HG02870 (cell line): ENCODE data around the gene RBMS3.
"Not testable (repeated sequence)": the region's sequence is repeated elsewhere in the genome, so short reads cannot be mapped to it uniquely, and the experiment has no call there.

Experiments
- ATAC-seq: cut with Tn5 transposase; IDR thresholded peaks from one replicate; pipeline ENCODE4 v1.9.1; 2021; ENCODE audit warnings: mild to moderate bottlenecking, moderate library complexity; ENCODE audit not compliant: unreplicated experiment

RBMS3 gene

GRCh38 chr3:29759411-29760225 lies 478.7 kb downstream of the RBMS3 start:
- ATAC-seq, result no peak

GRCh38 chr3:29760226-29760685 lies 479.4 kb downstream of the RBMS3 start:
- ATAC-seq, result no peak

DNA sequence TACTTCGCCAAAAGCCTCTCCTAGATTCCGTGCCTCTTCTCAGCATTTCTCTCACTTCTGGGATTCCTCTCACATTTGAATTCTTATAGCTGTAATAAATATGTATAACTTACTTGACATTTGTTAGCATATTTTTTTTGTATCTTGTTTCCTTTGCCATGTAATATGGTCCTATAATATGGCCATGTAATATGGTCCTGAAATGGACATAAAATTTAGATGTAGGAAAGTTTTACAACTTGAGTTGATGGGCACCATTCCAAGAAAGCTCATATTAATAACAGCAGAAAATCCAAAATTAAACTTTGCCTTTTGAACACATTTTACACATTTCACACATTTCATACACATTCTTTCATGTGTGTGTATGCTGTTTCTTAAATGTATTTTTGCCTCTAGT lies 480.6 kb downstream of the RBMS3 start:
- ATAC-seq, result no peak

DNA sequence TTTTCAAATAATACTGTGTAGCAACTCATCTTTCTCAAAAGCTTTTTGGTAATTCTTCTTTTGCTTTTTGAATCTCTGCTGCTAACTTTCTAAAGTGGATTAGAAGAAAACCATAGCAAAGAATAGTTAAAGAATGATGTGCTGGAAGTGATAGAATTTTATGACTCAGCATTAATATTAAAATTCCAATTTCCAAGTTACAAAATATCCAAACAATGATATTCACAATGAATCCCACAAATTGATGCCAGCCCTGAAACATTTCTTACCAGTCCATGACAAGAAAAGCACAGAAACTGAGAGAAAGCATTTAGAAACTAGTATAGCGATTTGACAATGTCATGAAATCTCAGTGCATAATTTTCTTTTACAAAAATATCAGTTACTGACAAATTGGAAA lies 482.2 kb downstream of the RBMS3 start:
- no peak for ATAC-seq

DNA sequence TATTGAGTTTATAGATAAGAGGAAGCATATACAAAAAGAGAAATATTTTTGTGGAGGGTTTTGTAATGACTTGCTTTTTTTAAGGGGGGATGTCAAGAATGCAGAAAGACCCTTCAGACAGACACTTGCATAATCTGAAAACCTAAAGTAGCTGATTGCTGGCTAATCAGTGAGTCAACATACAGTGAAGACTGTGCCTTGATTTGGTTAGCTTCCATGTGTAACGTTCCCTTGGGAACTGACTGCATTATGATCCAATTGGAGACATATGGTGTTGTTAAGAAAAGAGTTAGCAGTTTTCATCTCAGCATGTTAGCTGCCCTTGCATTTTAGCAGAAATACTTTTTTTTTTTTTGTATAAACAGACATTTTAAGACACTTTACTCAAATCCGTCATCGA lies 483.2 kb downstream of the RBMS3 start:
- no peak for ATAC-seq

- ATAC-seq, result no peak
These were observed 483.9 kb downstream of the RBMS3 start for GRCh38 chr3:29764603-29765254.

GRCh38 chr3:29771602-29772001 lies 490.7 kb downstream of the RBMS3 start:
- no peak for ATAC-seq

DNA sequence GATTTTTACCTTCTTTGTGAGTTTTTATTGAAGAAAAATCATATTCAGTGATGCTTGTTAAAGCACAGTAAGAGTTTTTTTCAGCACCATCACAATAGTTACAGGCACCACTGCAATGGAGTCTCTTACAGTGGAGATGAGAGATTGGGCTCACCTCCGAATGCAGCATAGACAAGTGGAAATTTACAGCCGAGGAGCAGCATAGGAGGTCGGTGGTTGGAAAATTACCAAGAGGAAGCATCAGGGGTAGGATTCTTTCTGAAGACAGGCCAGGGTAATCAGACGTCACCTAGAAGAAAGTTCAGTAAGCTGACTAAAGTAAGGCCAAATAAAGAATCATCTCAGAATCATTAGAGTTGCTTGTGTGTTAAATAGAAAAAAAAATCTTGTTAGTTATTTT lies 491.6 kb downstream of the RBMS3 start:
- no peak for ATAC-seq

DNA sequence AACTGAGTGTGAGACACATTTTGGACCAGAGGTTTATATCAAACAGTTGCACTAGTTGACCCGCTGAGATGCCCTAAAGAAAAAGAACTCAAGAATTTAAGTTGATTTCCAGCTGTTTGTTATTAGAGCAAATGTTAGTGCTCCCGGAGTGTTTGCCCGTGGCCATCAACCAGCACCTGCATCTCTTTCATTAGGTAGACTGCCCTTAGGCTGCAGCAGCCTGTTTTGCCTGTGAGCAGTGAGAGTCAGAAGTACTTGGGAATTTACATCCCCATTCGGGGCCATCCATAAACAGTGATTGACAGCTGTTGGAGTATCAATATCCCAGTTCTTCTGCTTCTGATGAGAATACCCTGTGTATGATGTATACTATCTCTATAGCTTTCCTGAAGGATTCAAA lies 492.6 kb downstream of the RBMS3 start:
- ATAC-seq, result no peak

DNA sequence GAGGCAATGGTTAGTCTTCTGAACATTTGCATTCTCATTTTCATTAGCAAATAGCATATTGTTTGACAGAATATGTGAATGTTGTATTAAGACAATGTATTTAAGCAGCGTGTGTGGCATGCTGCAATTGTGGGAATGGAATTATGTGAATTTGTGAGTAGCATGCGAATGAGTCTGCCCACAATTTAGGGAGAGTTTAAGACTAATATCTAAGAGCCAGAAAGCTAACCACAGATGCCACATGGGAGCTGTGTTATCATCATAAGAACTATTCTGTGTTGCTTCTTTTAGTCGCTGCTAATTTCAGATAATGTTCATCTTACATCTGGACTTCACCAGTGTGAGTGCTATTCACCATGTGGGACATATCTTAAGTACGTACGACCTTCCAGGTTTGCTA lies 494.5 kb downstream of the RBMS3 start:
- no peak for ATAC-seq

- ATAC-seq, result no peak
These were observed 497.0 kb downstream of the RBMS3 start for GRCh38 chr3:29777869-29778268.

GRCh38 chr3:29789686-29790085 lies 508.8 kb downstream of the RBMS3 start:
- ATAC-seq, result no peak

DNA sequence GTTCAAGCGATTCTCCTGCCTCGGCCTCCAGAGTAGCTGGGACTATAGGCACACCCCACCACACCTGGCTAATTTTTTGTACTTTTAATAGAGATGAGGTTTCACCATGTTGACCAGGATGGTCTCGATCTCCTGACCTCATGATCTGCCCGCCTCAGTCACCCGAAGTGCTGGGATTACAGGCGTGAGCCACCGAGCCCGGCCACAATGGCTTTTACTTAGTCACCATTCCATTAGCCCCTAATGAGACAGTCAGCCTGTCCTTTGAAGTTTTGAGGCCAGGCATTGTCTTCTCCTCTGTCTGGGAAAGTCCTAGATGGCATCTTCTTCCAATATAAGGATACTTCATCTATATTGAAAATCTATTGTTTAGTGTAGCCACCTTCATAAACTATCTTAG lies 515.9 kb downstream of the RBMS3 start:
- ATAC-seq, result no peak

GRCh38 chr3:29802057-29802456 lies 521.2 kb downstream of the RBMS3 start:
- no peak for ATAC-seq

DNA sequence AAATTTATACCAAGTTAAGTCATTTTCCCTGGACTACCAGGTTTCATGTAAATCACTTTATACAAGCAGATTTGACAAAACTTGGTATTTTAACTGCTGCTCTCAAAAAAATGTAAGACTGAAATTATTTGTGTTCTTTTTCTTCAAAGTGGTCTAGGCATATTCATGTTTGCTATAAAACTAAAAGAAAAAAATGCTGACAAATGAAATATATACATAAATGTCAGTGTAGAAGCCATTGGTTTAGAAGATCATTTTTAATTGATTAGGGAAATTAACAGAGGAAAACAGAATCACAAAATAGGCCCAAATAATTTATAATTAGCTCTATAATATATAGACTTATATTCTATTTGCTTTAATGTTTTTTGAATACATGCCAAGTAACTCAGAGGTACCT lies 523.2 kb downstream of the RBMS3 start:
- no peak for ATAC-seq

GRCh38 chr3:29805757-29806156 lies 524.9 kb downstream of the RBMS3 start:
- ATAC-seq, result no peak

DNA sequence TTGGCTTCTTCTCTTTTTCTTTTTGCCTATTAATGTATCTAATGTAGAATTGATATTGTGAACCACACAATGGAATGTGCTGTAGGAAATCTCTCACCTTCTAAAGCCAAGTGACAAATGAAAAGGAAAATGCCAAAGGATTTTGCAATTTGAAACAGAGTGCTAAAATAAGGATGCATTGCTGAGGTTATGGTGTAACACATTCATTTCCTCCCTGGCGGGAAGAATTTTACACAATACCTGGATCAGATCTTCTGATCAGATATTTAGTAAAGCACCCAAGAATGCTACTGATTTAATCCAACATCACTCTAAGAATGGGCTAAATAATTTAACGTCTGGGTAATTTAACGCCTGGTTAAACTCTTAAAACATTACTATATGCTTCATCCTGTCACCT lies 527.5 kb downstream of the RBMS3 start:
- not testable (repeated sequence) for ATAC-seq

DNA sequence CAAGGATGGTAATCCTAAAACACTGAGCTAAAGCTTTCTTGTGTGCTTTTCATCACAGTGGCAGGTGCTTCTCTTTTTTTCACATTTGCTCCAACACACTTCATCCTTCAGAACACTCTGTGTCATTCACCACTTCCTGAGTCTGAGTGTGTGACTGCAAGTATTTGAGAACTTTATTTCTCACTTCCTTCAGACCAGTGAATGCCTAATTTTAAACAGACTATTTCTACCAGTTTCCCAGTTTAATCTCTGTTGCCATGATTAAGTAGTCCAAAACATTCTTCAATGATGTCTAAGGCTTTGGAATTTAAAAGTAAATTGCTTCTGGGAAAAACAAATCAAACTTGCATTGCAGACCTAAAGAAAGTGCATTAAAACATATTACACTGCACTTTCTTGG lies 541.2 kb downstream of the RBMS3 start:
- ATAC-seq, result no peak

DNA sequence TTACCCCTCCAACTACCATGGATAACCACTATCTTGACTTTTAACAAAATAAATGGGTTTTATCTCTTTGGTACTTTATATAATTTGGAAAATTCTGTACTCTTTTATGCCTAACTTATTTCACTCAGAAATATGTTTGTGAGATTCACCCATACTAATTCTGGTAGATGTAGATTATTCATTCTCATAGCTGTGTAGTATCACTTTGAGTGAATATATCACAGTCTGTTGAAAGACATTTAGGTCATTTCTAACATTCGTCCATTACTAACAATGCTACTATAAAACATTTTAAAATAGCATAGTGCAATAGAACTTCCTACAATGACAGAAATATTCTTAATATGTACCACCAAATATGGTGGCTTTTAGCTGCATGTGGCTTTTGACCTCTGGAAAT lies 542.4 kb downstream of the RBMS3 start:
- no peak for ATAC-seq

DNA sequence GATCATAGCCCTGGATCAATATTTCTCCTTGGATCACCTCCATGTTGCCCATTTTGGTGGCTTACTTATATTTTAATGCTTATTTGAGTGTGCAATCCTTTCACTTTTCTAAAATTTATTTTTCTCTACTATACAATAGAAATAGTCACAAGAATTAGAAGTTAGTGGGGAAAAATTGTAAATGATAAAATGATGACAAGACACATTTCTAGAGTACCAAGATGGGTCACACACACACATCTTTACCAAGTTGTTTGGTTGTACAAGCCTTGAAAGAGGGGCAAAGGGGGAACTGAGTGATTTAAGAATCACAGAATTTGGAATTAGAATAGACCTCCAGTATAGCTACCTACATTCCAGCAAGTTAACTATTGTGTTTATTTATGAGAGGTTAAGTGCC lies 545.8 kb downstream of the RBMS3 start:
- no peak for ATAC-seq

GRCh38 chr3:29827756-29828155 lies 546.9 kb downstream of the RBMS3 start:
- ATAC-seq, result no peak

GRCh38 chr3:29829340-29829739 lies 548.5 kb downstream of the RBMS3 start:
- ATAC-seq, result no peak
